Measurements from ENCODE around the gene AQP1. TPM values are rescaled to one million over a fixed set of nuclear protein-coding genes. Genes with fewer than 3 reads are reported as not detected.

AQP1 gene
- total and polyA plus RNA-seq, 2 of the 13 experiments (the other 11 are each of a cell fraction or from before 2014, with no cell fraction given): not detected

DNA sequence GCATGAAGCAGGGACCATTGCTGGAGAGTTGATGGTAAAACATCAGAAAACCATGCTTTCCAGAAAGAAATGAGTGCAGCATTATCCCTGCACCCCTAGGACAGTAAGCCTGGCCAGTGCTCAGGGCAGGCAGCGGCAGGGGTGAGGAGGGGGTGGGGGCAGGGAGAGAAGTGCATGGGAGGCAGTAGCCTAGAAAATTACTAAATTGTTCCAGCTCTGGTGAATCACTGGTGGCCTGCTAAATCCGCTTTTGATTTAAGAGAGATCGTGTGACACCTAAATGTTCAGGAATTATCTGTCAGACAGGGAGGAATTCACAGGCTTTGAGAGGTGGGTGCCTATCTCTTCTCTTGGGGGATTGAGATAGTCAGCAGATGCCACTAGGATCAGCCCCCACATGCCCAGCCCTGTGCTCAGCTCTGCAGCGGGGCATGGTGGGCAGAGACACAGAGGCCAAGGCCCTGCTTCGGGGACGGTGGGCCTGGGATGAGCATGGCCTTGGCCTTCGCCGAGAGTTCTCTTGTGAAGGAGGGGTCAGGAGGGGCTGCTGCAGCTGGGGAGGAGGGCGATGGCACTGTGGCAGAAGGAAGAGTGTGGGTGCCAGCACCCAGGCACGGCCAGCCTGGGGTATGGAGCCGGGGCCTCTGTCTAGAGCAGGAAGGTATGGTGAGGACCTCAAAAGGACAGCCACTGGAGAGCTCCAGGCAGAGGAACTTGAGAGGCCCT, 5.0 kb upstream of the AQP1 start (continued):
- TF ChIP-seq, protein P1, sequence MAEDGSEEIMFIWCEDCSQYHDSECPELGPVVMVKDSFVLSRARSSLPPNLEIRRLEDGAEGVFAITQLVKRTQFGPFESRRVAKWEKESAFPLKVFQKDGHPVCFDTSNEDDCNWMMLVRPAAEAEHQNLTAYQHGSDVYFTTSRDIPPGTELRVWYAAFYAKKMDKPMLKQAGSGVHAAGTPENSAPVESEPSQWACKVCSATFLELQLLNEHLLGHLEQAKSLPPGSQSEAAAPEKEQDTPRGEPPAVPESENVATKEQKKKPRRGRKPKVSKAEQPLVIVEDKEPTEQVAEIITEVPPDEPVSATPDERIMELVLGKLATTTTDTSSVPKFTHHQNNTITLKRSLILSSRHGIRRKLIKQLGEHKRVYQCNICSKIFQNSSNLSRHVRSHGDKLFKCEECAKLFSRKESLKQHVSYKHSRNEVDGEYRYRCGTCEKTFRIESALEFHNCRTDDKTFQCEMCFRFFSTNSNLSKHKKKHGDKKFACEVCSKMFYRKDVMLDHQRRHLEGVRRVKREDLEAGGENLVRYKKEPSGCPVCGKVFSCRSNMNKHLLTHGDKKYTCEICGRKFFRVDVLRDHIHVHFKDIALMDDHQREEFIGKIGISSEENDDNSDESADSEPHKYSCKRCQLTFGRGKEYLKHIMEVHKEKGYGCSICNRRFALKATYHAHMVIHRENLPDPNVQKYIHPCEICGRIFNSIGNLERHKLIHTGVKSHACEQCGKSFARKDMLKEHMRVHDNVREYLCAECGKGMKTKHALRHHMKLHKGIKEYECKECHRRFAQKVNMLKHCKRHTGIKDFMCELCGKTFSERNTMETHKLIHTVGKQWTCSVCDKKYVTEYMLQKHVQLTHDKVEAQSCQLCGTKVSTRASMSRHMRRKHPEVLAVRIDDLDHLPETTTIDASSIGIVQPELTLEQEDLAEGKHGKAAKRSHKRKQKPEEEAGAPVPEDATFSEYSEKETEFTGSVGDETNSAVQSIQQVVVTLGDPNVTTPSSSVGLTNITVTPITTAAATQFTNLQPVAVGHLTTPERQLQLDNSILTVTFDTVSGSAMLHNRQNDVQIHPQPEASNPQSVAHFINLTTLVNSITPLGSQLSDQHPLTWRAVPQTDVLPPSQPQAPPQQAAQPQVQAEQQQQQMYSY (CRISPR knock-in tag; IDR thresholded peaks at IDR 0.05): no peak
- TF ChIP-seq ETV6 (CRISPR knock-in tag; conservative IDR thresholded peaks at IDR 0.05): no peak
- TF ChIP-seq, protein P2, sequence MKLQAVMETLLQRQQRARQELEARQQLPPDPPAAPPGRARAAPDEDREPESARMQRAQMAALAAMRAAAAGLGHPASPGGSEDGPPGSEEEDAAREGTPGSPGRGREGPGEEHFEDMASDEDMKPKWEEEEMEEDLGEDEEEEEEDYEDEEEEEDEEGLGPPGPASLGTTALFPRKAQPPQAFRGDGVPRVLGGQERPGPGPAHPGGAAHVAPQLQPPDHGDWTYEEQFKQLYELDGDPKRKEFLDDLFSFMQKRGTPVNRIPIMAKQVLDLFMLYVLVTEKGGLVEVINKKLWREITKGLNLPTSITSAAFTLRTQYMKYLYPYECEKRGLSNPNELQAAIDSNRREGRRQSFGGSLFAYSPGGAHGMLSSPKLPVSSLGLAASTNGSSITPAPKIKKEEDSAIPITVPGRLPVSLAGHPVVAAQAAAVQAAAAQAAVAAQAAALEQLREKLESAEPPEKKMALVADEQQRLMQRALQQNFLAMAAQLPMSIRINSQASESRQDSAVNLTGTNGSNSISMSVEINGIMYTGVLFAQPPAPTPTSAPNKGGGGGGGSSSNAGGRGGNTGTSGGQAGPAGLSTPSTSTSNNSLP (IDR thresholded peaks at IDR 0.05; ENCODE audit: low read depth, low read length): no peak
- TF ChIP-seq THAP11 (CRISPR knock-in tag; IDR thresholded peaks at IDR 0.05): no peak
- TF ChIP-seq, protein P3, sequence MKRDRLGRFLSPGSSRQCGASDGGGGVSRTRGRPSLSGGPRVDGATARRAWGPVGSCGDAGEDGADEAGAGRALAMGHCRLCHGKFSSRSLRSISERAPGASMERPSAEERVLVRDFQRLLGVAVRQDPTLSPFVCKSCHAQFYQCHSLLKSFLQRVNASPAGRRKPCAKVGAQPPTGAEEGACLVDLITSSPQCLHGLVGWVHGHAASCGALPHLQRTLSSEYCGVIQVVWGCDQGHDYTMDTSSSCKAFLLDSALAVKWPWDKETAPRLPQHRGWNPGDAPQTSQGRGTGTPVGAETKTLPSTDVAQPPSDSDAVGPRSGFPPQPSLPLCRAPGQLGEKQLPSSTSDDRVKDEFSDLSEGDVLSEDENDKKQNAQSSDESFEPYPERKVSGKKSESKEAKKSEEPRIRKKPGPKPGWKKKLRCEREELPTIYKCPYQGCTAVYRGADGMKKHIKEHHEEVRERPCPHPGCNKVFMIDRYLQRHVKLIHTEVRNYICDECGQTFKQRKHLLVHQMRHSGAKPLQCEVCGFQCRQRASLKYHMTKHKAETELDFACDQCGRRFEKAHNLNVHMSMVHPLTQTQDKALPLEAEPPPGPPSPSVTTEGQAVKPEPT (CRISPR knock-in tag; IDR thresholded peaks at IDR 0.05; ENCODE audit: low read depth): no peak
- no peak for TF ChIP-seq MIER2 (CRISPR knock-in tag; IDR thresholded peaks at IDR 0.05)
- no peak for TF ChIP-seq ERF (CRISPR knock-in tag; IDR thresholded peaks at IDR 0.05)
- no peak for TF ChIP-seq TEAD2 (CRISPR knock-in tag; IDR thresholded peaks at IDR 0.05)
- no peak for TF ChIP-seq MLLT10 (CRISPR knock-in tag; IDR thresholded peaks at IDR 0.05)
- no peak for TF ChIP-seq ZSCAN20 (CRISPR knock-in tag; IDR thresholded peaks at IDR 0.05; ENCODE audit: borderline replicate concordance)
- TF ChIP-seq ARNTL (CRISPR knock-in tag; IDR thresholded peaks at IDR 0.05): no peak
- no peak for TF ChIP-seq ZBTB20 (CRISPR knock-in tag; IDR thresholded peaks at IDR 0.05; ENCODE audit: borderline replicate concordance, low read depth)
- TF ChIP-seq TCF12 (IDR thresholded peaks at IDR 0.05): no peak
- no peak for TF ChIP-seq TCF12 (CRISPR knock-in tag; IDR thresholded peaks at IDR 0.05)
- TF ChIP-seq GABPB1 (CRISPR knock-in tag; IDR thresholded peaks at IDR 0.05): no peak
